Fibroblast of the conjunctiva (primary cell): ENCODE measurements around the gene CNGA1.

Experiments
- DNase-seq: peaks from one replicate; pipeline ENCODE4 v3.0.0-alpha.2; 2010; ENCODE audit warnings: low read depth

Gene CNGA1

DNA sequence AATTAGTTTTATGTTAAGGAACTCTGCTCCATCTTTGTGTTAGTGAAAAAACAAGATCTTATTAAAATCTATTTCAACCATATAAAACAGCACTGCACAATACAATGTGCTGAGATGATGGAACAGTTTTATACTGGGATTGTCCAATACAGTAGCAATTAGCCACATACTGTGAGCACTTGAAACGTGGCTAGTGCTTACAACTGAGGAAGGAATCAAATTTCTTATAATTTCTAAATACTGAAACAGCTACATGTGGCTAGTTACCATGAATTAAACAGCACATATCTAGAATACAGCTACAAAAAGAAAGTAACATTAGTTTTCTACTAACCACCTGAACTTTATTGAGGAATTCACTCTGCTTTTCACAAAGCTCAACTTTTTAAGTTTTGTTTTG is 116.8 kb downstream of the CNGA1 start:
- DNase-seq: no peak

DNA sequence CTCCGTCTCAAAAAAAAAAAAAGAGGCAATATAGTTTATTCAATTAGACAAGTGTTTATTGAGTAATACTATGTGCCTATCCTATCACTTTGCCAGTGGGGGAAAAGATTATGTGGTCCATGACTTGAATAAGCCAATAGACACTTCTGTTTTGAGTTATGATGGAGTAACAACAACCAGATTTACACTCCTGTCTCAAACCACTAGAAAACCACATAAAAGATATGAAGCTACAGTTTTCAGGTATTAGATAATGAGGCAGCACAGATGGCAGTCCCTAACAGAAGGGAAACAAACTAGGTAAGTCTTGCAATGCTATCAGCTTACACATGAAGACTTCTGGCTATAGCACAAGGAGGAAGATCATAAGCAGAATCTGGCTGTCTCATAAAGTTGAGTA is 124.6 kb downstream of the CNGA1 start:
- no peak for DNase-seq
